TTC549 (cell line): ENCODE results near the gene KRTAP10-11.
"Not testable (repeated sequence)": the region's sequence is repeated elsewhere in the genome, so short reads cannot be mapped to it uniquely, and the experiment has no call there.

Experiments used
- FAIRE-seq: peaks from 2 replicates; lab custom pipeline; 2012; peaks lifted over from hg19 to GRCh38; lab: Jason Lieb, UNC

KRTAP10-11 gene

GRCh38 chr21:44666401-44667320 is 20.4 kb downstream of the KRTAP10-11 start, which contains the start of gene KRTAP12-2:
Gene KRTAP12-2 (minus strand): TSS chr21:44666927. CDS start chr21:44666886, 41 bp downstream.
- FAIRE-seq = no peak

- FAIRE-seq = no peak
Measured at GRCh38 chr21:44667612-44668011, 21.4 kb downstream of the KRTAP10-11 start.

- FAIRE-seq = no peak
Measured at GRCh38 chr21:44670642-44671432, 24.6 kb downstream of the KRTAP10-11 start.

GRCh38 chr21:44671911-44672310 is 25.7 kb downstream of the KRTAP10-11 start:
- no peak for FAIRE-seq

GRCh38 chr21:44677881-44678280 is 31.7 kb downstream of the KRTAP10-11 start:
- FAIRE-seq = no peak

GRCh38 chr21:44681152-44681551 is 34.9 kb downstream of the KRTAP10-11 start:
- no peak for FAIRE-seq

GRCh38 chr21:44681861-44682579 is 35.8 kb downstream of the KRTAP10-11 start, which contains the start of gene KRTAP12-1:
Gene KRTAP12-1 (minus strand): TSS chr21:44682163. CDS start chr21:44682123, 40 bp downstream.
- FAIRE-seq = no peak

GRCh38 chr21:44682580-44683151 is 36.5 kb downstream of the KRTAP10-11 start:
- no peak for FAIRE-seq

GRCh38 chr21:44684077-44684476 is 37.9 kb downstream of the KRTAP10-11 start:
- FAIRE-seq = no peak

GRCh38 chr21:44684483-44684882 is 38.3 kb downstream of the KRTAP10-11 start:
- FAIRE-seq = no peak

- not testable (repeated sequence) for FAIRE-seq
Measured at GRCh38 chr21:44685050-44685449, 38.8 kb downstream of the KRTAP10-11 start.

- no peak for FAIRE-seq
Measured at GRCh38 chr21:44686000-44686781, 40.0 kb downstream of the KRTAP10-11 start.

- FAIRE-seq = no peak
Measured at GRCh38 chr21:44686843-44687561, 40.8 kb downstream of the KRTAP10-11 start.

- no peak for FAIRE-seq
Measured at GRCh38 chr21:44687671-44688070, 41.5 kb downstream of the KRTAP10-11 start.

GRCh38 chr21:44689740-44690139 is 43.5 kb downstream of the KRTAP10-11 start:
- FAIRE-seq = not testable (repeated sequence)

- FAIRE-seq = no peak
Measured at GRCh38 chr21:44691686-44692085, 45.5 kb downstream of the KRTAP10-11 start.

- no peak for FAIRE-seq
Measured at GRCh38 chr21:44692798-44693512, 46.7 kb downstream of the KRTAP10-11 start.

- no peak for FAIRE-seq
Measured at GRCh38 chr21:44694776-44695175, 48.6 kb downstream of the KRTAP10-11 start.

- no peak for FAIRE-seq
Measured at GRCh38 chr21:44695184-44695583, 49.0 kb downstream of the KRTAP10-11 start.

- FAIRE-seq = no peak
Measured at GRCh38 chr21:44695641-44696040, 49.4 kb downstream of the KRTAP10-11 start.
